ENCODE measurements around the gene CENPB. TPM values are rescaled to one million over a fixed set of nuclear protein-coding genes. Genes with fewer than 3 reads are reported as not detected.

Gene CENPB
- total RNA-seq, 2 experiments from 2014 or later, result 34.8 to 39.1 TPM

- TF ChIP-seq EZH2phosphoT487 (IDR thresholded peaks at IDR 0.05; ENCODE audit: borderline replicate concordance, low read depth, low read length) (no peak), CTCF (conservative IDR thresholded peaks at IDR 0.05; ENCODE audit: low read length) (no peak)
- H3K4me2 ChIP-seq (ENCODE audit: low read length), result no peak overlapping the region
- H3K27ac ChIP-seq (ENCODE audit: low read depth, low read length, poor library complexity, severe bottlenecking), result no peak overlapping the region
- H3K36me3 ChIP-seq (ENCODE audit: insufficient read depth, low read length), result no peaks in the 10 kb centered on the region
- ChIA-PET CTCF (ENCODE audit: unreplicated experiment) (no interaction called here), POLR2A (interaction anchor here (0.6 to 1.6 kb wide), 3 partner anchors 12 to 356 kb away, joined by 3 to 4 read pairs (median 3); no protein-coding TSS in a partner anchor)
- peaks cover 15% of the 10 kb centered on the region for H3K4me1 ChIP-seq (ENCODE audit: insufficient read depth, low read length, poor library complexity, severe bottlenecking)
- H3K9me3 ChIP-seq (ENCODE audit: low read length), result no peaks in the 10 kb centered on the region
- no peaks in the 10 kb centered on the region for H4K20me1 ChIP-seq (ENCODE audit: insufficient read depth, low read length)
- intact Hi-C loops (cut with micrococcal nuclease; ENCODE audit: unreplicated experiment), result no loop called here
- H3K9me2 ChIP-seq (ENCODE audit: insufficient read depth, low read length), result no peaks in the 10 kb centered on the region
- no peak for DNase-seq (ENCODE audit: low spot score)
- BruUV-seq (replicated peaks), result no TSS peak
- H3K79me2 ChIP-seq (ENCODE audit: insufficient read depth, low read depth, low read length), result no peaks in the 10 kb centered on the region
- H2AFZ ChIP-seq (ENCODE audit: low read length), result no peak overlapping the region
- no peak overlapping the region for H3K4me3 ChIP-seq (ENCODE audit: low read depth, low read length, poor library complexity, severe bottlenecking)
Observed at GRCh38 chr20:3812259-3812681, 25.7 kb upstream of the CENPB start.

GRCh38 chr20:3811467-3812258, 25.1 kb upstream of the CENPB start:
- H2AFZ ChIP-seq (ENCODE audit: low read length), result no peak overlapping the region
- H3K9me2 ChIP-seq (ENCODE audit: insufficient read depth, low read length), result no peaks in the 10 kb centered on the region
- H3K4me1 ChIP-seq (ENCODE audit: insufficient read depth, low read length, poor library complexity, severe bottlenecking), result peaks cover 16% of the 10 kb centered on the region
- ChIA-PET CTCF (ENCODE audit: unreplicated experiment) (no interaction called here), POLR2A (interaction anchor here (1.6 kb wide), 2 partner anchors 9 to 11 kb away, joined by 3 to 4 read pairs; partner anchors contain the start of gene AP5S1)
- H3K9me3 ChIP-seq (ENCODE audit: low read length), result no peaks in the 10 kb centered on the region
- no peak overlapping the region for H3K27ac ChIP-seq (ENCODE audit: low read depth, low read length, poor library complexity, severe bottlenecking)
- BruUV-seq (replicated peaks), result no TSS peak
- no peaks in the 10 kb centered on the region for H3K79me2 ChIP-seq (ENCODE audit: insufficient read depth, low read depth, low read length)
- H4K20me1 ChIP-seq (ENCODE audit: insufficient read depth, low read length), result no peaks in the 10 kb centered on the region
- no peak for TF ChIP-seq EZH2phosphoT487 (IDR thresholded peaks at IDR 0.05; ENCODE audit: borderline replicate concordance, low read depth, low read length)
- no peak for TF ChIP-seq CTCF (conservative IDR thresholded peaks at IDR 0.05; ENCODE audit: low read length)
- no peak overlapping the region for H3K4me3 ChIP-seq (ENCODE audit: low read depth, low read length, poor library complexity, severe bottlenecking)
- intact Hi-C loops (cut with micrococcal nuclease; ENCODE audit: unreplicated experiment), result no loop called here
- H3K36me3 ChIP-seq (ENCODE audit: insufficient read depth, low read length), result peaks cover 4% of the 10 kb centered on the region; the same call in 1 of the 2 replicates
- no peak for DNase-seq (ENCODE audit: low spot score)
- no peak overlapping the region for H3K4me2 ChIP-seq (ENCODE audit: low read length)

GRCh38 chr20:3808544-3808943, 22.0 kb upstream of the CENPB start:
- peaks cover 34% of the 10 kb centered on the region for H3K36me3 ChIP-seq (ENCODE audit: insufficient read depth, low read length)
- H3K4me2 ChIP-seq (ENCODE audit: low read length), result no peak overlapping the region
- DNase-seq (ENCODE audit: low spot score), result no peak
- ChIA-PET POLR2A (no interaction called here), CTCF (ENCODE audit: unreplicated experiment) (interaction anchor here (1.0 kb wide), 1 partner anchor 10 kb away, joined by 3 read pairs; no protein-coding TSS in a partner anchor)
- no peak overlapping the region for H3K4me3 ChIP-seq (ENCODE audit: low read depth, low read length, poor library complexity, severe bottlenecking)
- no peaks in the 10 kb centered on the region for H3K9me3 ChIP-seq (ENCODE audit: low read length)
- no peaks in the 10 kb centered on the region for H3K79me2 ChIP-seq (ENCODE audit: insufficient read depth, low read depth, low read length)
- no peak overlapping the region for H2AFZ ChIP-seq (ENCODE audit: low read length)
- H4K20me1 ChIP-seq (ENCODE audit: insufficient read depth, low read length), result no peaks in the 10 kb centered on the region
- intact Hi-C loops (cut with micrococcal nuclease; ENCODE audit: unreplicated experiment), result no loop called here
- H3K27ac ChIP-seq (ENCODE audit: low read depth, low read length, poor library complexity, severe bottlenecking), result no peak overlapping the region
- H3K4me1 ChIP-seq (ENCODE audit: insufficient read depth, low read length, poor library complexity, severe bottlenecking), result peaks cover 8% of the 10 kb centered on the region
- TF ChIP-seq EZH2phosphoT487 (IDR thresholded peaks at IDR 0.05; ENCODE audit: borderline replicate concordance, low read depth, low read length) (no peak), CTCF (conservative IDR thresholded peaks at IDR 0.05; ENCODE audit: low read length) (no peak)
- H3K9me2 ChIP-seq (ENCODE audit: insufficient read depth, low read length), result no peaks in the 10 kb centered on the region
- no TSS peak for BruUV-seq (replicated peaks)
